Astrocyte of the spinal cord (primary cell): ENCODE results near the gene WSB2.
A peak's percentile ranks its signal among the peaks of the same experiment; 100 is the strongest.
"Not testable (repeated sequence)": the region's sequence is repeated elsewhere in the genome, so short reads cannot be mapped to it uniquely, and the experiment has no call there.

Experiments
- DNase-seq: peaks from one replicate; pipeline ENCODE4 v3.0.0; 2011; ENCODE audit warnings: low read depth, low spot score
- H3K4me3 ChIP-seq: 2 replicates; pipeline ENCODE4 v1.5.1; 2011; ENCODE audit warnings: low read depth, mild to moderate bottlenecking, low read length, moderate library complexity
- CTCF ChIP-seq: IDR thresholded peaks from 2 replicates; pipeline ENCODE4 v1.5.1; 2012; ENCODE audit warnings: low read depth, mild to moderate bottlenecking, low read length, inconsistent platforms
- in situ Hi-C: cut with HindIII; loops from 2 replicates; pipeline ENCODE4 v1.10.0; 2017; ENCODE audit warnings: low sequenced_read_pairs

WSB2 gene

DNA sequence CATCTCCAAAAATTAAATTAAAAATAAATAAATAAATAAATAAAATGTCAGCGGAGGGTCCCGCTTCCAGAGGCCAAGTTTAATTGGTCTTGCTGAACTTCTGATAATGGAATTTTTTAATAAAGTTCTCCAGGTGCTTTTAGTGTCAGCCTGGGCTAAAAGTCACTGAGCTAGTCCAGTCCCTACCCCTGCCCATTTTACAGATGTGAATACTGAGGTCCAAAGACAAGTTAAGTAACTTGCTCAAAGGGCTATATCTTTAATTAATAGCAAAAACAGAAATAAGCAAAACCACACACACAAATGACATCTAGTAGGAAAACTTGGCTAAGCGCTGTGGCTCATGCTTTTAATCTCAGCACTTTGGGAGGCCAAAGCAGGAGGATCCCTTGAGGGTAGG is 50.1 kb downstream of the WSB2 start:
- TF ChIP-seq CTCF, result no peak
- no peak for DNase-seq
- H3K4me3 ChIP-seq, result no peak overlapping the region
- in situ Hi-C loops, result no loop called here

GRCh38 chr12:117999806-118000205 is 61.2 kb downstream of the WSB2 start:
- H3K4me3 ChIP-seq, DNase-seq, in situ Hi-C loops: not testable (repeated sequence)

DNA sequence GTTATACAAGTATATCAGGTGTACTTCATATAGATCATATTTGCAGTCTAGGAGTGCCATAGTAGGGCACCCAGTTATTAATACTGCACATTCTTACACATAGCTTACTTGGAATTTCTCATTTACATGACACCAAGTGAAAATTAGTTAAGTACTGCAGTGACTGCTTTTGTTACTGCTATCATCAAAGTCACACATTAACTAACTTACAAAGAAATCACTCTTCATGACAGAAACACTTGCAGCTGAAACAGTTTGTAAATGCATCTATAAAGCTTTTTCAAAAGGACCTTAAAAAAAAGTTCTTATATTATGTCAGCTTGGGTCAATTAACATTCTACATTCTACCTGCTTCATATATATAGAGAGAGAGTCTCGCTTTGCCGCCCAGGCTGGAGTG is 62.3 kb downstream of the WSB2 start:
- in situ Hi-C loops, result no loop called here
- H3K4me3 ChIP-seq, result no peak overlapping the region
- no peak for TF ChIP-seq CTCF
- DNase-seq, result no peak

DNA sequence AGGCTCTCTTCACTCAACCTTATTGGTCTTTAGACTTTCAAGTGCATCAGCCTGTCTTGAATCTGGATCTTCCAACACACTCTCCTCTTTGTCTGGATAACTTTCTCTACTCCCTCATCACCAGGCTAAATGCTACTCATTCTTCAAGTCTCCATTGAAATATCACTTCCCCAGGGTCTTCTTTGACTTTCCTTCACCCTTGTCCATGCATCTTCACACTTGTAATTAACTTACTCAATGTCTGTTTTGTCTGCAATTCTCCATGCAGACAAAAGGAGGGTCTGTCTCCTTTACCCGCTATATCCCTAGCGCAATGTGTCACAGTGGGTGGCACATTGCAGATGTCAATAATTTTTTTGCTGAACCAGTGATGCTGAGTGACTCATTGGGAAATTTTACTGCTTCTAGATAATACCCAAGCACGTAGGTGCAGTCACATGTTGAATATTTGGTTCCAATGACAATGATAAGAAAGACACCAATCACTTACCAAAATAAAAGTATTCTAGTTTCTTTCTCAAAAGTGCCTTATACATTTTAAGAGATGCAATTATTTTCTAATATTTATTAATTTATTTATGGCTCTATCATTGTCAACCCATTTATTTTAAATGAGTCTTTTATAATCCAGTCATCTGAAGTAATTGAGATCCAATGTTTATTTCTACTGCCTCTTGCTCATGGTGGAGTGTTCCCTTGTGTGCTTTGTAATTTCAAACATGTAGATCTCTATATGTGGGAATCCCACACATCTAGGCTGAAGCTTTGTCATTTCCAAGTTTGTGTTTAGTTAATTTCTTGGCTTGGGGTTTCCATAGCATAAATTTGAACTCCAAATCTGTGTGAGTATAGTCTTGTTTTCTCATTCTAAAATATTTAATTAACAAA is 66.2 kb downstream of the WSB2 start:
- DNase-seq, result no peak
- in situ Hi-C loops, result no loop called here
- no peak for TF ChIP-seq CTCF
- H3K4me3 ChIP-seq, result no peak overlapping the region

DNA sequence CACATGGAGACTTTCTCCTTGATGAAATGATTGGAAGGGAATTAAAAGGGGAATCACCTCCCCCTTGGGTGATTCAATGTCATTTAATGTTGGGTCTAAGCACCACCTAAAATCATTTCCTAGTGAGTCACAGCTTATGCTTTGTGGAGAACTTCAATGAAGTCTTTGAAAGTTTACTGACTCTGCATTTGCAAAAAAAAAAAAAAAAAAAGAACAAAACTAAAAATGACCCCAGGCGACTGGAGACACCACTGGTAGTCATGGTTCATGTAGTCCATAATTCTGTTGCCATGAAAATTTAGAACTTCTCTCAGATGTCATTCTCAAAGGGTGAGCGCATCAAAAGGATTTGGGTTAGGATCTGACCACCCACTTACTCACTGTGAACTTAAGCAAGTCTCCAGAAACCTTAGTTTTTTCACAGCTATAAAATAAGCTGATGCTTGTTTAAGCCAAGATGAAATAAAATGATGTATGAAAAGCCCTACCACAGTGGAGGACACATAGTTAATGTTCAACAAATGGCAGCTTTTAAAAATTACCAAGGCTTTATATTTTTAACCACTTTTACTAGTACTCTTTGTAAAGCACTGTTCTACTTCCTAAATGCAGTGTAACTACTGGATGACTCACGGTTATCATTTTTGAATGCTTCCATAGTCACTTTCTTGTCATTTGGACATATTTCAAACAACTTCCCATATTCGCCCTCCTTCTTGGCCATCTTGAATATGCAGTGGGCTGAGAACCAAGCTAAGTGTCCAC is 74.1 kb downstream of the WSB2 start:
- TF ChIP-seq CTCF, result no peak
- in situ Hi-C loops, result no loop called here
- peak; percentile 70 for DNase-seq

DNA sequence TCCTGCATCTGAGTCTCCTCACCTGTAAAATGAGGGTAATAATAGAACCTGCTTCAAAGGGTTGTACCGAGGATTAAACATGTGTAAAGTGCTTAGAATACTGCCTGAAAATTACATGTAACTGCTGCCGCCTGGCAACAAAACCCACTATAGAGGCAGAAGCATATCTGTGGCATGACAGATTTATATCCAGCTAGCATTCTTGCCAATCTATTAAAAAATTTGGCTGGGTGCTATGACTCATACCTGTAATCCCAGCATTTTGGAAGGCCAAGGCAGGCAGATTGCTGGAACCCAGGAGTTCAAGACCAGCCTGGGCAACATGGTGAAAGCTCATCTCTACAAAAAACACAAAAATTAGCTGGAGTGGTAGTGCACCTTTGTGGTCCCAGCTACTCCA is 75.8 kb downstream of the WSB2 start:
- no peak for TF ChIP-seq CTCF
- in situ Hi-C loops, result no loop called here
- DNase-seq, result no peak
- H3K4me3 ChIP-seq, result no peak overlapping the region

More for the DNA sequence above, 74.1 kb downstream of the WSB2 start:
- H3K4me3 ChIP-seq, result no peak overlapping the region
